Sigmoid colon (tissue), 7 donors: ENCODE measurements around the gene C22orf39. TPM values are rescaled to one million over a fixed set of nuclear protein-coding genes. Genes with fewer than 3 reads are reported as not detected.

Experiments used
- DNase-seq: peaks from one replicate; pipeline ENCODE4 v3.0.0-alpha.2; 2019
- H3K27ac ChIP-seq, 4 donors: fragments of 200-600 bp; sonication (generic); one replicate each; pipeline ENCODE4 v1.5.1; 2016 to 2019; ENCODE audit warnings: mild to moderate bottlenecking in 1 of 4
- H3K27me3 ChIP-seq, 3 donors: fragments of 200-600 bp; sonication (generic); one replicate each; pipeline ENCODE4 v1.5.1; 2019; ENCODE audit warnings: mild to moderate bottlenecking in 1 of 3
- H3K36me3 ChIP-seq, 4 donors: fragments of 200-600 bp; sonication (generic); one replicate each; pipeline ENCODE4 v1.5.1; 2016 to 2019
- H3K4me1 ChIP-seq, 4 donors: fragments of 200-600 bp; sonication (generic); one replicate each; pipeline ENCODE4 v1.5.1; 2017 to 2019
- H3K4me3 ChIP-seq, 4 donors: fragments of 200-600 bp; sonication (generic); one replicate each; pipeline ENCODE4 v1.5.1; 2017 to 2019; ENCODE audit warnings: mild to moderate bottlenecking in 2 of 4, moderate library complexity in 1 of 4
- H3K9me3 ChIP-seq, 4 donors: fragments of 200-600 bp in 3 of 4; sonication (generic) in 3 of 4; one replicate each; pipeline versions ENCODE4 v1.5.1 to v1.6.1; 2013 to 2019
- EP300 ChIP-seq, 4 donors: sonication (generic); formaldehyde crosslinking; IDR thresholded peaks; one replicate each; pipeline ENCODE4 v1.6.1; 2017; ENCODE audit warnings: antibody characterized with exemption in 4 of 4
- POLR2A ChIP-seq, 2 donors: fragments of 450-650 bp; IDR thresholded peaks; one replicate each; pipeline ENCODE4 v1.6.1; 2016; ENCODE audit warnings: antibody characterized with exemption in 2 of 2, mild to moderate bottlenecking in 2 of 2, moderate library complexity in 2 of 2
- POLR2AphosphoS5 ChIP-seq, 4 donors: sonication (generic); formaldehyde crosslinking; IDR thresholded peaks; one replicate each; pipeline ENCODE4 v1.6.1; 2017; ENCODE audit warnings: antibody characterized with exemption in 4 of 4
- WGBS, 2 donors: extraction: QIAGEN DNeasy Blood & Tissue Kit; methylation state at CpG; one replicate each; pipeline ENCODE4 v1.1.7; 2013; 5-methylcytosine and 5-hydroxymethylcytosine counted together
- intact Hi-C: fragments of 100-400 bp; cut with DNase I; formaldehyde crosslinking; loops from one replicate; pipeline ENCODE4 v1.15.1; 2023
- polyA plus RNA-seq, 3 donors: library from polyadenylated mRNA; stranded (reverse); fragments of 200-250 nt; gene quantifications; one replicate each; pipeline ENCODE4 v1.2.3, GENCODE V29; 2013
- total RNA-seq, 4 donors: library from RNA; depleted of rRNA; stranded (reverse); fragments of >200 nt; gene quantifications; one replicate each; pipeline ENCODE4 v1.1.0, GENCODE V29; 2016
- TF ChIP-seq, protein P1 (sequence below), 4 experiments: fragments of 450-650 bp in 3 of 4; fragments of 200-600 bp in 1 of 4; IDR thresholded peaks; one replicate each; pipeline ENCODE4 v1.5.1; 2016 to 2019; ENCODE audit warnings: antibody characterized with exemption in 4 of 4, mild to moderate bottlenecking in 3 of 4, moderate library complexity in 2 of 4
- donor health status: healthy with polysubstance abuse.
- donor health status: Bipolar disorder and iron deficiency.
- donor health status: healthy.

The C22orf39 gene
- total and polyA plus RNA-seq, 7 donors = 25.2 to 135 (median 88.1) TPM

DNA sequence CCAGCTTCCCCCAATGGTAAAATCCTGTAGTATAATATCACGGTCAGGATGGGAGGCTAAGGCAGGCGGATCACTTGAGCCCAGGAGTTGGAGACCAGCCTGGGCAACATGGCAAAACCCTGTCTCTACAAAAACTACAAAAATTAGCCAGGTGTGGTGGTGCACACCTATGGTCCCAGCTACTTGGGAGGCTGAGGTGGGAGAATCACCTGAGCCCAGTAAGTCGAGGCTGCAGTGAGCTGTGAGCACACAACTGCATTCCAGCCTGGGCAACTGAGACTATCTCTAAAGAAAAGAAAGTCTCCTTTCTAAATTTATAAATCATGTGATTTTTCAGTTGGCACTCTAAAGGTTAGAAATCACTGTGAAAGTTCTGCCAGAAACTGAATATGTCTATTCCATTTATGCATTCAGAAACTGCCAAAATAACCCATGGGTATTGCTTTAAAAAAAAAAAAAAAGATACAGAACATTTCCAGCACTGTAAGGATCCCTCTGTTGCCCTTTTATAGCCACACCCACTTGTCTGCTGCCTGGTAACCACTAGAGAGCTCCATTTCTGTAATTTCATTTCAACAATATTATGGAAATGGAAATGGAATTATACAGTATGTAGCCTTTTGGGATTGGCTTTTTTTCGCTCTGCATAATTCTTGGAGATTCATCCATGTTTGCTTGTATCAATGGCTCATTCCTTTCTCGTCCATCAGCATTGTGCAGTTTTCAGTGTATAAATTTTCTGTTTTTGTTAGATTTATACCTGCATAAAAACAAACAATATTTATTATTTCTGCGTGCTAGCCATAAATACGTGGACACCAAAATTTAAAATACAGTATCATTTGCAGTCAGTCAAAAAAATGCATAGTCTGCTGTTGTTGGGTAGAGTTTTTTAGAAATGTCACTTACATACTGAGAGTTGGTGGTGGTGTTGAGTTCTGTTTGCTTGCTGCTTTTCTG is 41.7 kb upstream of the C22orf39 start:
- no peaks in the 10 kb centered on the region for H3K36me3 ChIP-seq

DNA sequence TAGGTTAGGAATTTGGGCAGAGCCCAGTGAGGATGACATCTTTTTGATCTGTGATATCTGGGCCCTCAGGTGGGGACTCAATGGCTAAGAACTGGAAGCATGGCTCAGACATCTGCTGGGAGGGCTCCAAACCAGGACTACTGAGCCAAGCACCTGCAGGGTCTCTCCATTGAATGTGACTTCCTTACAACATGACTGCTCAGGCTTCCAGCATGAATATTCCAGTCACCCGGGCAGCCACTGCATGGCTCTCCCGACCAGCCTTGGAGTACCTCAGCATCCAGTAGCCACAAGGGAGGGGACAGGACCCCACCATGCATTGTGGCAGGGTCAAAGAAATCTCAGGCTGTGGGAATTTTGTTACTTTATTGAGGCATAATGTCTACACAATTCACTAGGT is 40.8 kb upstream of the C22orf39 start:
- H3K4me3 ChIP-seq = no peak overlapping the region
- no peaks in the 10 kb centered on the region for H3K27me3 ChIP-seq
- H3K4me1 ChIP-seq = peaks cover 0 to 6% (median 0%) of the 10 kb centered on the region in 4 donors
- TF ChIP-seq, protein P1, sequence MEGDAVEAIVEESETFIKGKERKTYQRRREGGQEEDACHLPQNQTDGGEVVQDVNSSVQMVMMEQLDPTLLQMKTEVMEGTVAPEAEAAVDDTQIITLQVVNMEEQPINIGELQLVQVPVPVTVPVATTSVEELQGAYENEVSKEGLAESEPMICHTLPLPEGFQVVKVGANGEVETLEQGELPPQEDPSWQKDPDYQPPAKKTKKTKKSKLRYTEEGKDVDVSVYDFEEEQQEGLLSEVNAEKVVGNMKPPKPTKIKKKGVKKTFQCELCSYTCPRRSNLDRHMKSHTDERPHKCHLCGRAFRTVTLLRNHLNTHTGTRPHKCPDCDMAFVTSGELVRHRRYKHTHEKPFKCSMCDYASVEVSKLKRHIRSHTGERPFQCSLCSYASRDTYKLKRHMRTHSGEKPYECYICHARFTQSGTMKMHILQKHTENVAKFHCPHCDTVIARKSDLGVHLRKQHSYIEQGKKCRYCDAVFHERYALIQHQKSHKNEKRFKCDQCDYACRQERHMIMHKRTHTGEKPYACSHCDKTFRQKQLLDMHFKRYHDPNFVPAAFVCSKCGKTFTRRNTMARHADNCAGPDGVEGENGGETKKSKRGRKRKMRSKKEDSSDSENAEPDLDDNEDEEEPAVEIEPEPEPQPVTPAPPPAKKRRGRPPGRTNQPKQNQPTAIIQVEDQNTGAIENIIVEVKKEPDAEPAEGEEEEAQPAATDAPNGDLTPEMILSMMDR (IDR thresholded peaks at IDR 0.05) = no peak
- TF ChIP-seq EP300 (IDR thresholded peaks at IDR 0.05) (no peak), POLR2A (IDR thresholded peaks at IDR 0.05) (no peak), POLR2AphosphoS5 (IDR thresholded peaks at IDR 0.05) (no peak)
- 94 to 95% methylated on average over 2 of the region's 2 CpGs for WGBS, 2 donors
- no peaks in the 10 kb centered on the region for H3K9me3 ChIP-seq
- no peaks in the 10 kb centered on the region for H3K36me3 ChIP-seq
- H3K27ac ChIP-seq = no peak overlapping the region
- intact Hi-C loops = no loop called here
- DNase-seq = no peak

More for the DNA sequence above, 41.7 kb upstream of the C22orf39 start:
- DNase-seq = no peak
- H3K27me3 ChIP-seq = no peaks in the 10 kb centered on the region
- no peaks in the 10 kb centered on the region for H3K9me3 ChIP-seq
- TF ChIP-seq POLR2AphosphoS5 (IDR thresholded peaks at IDR 0.05) = no peak
- TF ChIP-seq, protein P1 (IDR thresholded peaks at IDR 0.05) = no peak
- no peak for TF ChIP-seq POLR2A (IDR thresholded peaks at IDR 0.05)
- no peak for TF ChIP-seq EP300 (IDR thresholded peaks at IDR 0.05)
- intact Hi-C loops = no loop called here
- peaks cover 0 to 6% (median 0%) of the 10 kb centered on the region in 4 donors for H3K4me1 ChIP-seq
- no peak overlapping the region for H3K4me3 ChIP-seq
- 84 to 94% methylated on average over 7 of the region's 7 CpGs for WGBS, 2 donors
- H3K27ac ChIP-seq = no peak overlapping the region

DNA sequence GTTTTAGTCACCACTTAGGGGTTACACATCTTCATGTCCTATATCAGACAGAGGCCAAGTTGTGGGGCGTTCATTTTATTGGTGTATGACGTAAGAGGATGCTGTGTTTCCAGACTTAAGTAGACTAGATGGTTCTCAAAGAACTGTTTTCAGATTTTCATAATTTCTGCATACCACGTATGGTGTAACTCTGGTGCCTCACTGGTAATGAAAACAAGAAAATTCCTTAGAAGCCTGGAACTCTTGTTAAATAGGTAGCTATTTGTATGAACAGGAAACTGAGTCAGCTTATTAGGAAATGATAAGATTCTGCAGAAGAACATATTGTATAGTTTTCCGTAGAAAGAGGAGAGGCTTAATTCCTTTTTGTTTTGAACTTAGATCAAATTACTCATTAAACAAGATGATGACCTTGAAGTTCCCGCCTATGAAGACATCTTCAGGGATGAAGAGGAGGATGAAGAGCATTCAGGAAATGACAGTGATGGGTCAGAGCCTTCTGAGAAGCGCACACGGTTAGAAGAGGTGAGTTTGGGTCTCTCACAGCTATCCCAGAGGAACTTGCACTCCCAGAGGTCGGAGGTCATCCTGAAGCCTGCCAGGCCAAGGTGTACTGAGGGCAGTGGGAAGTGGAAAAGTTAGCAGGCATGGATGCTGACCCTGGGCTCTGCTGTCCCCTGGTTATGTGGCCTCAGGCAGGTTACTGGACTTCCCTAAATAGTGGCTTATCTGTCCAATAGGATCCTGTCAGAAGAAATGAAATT is 36.2 kb upstream of the C22orf39 start:
- intact Hi-C loops = no loop called here
- Histone ChIP-seq H3K4me3 (no peak overlapping the region), H3K36me3 (no peaks in the 10 kb centered on the region), H3K4me1 (peaks cover 0 to 7% (median 5%) of the 10 kb centered on the region in 4 donors), H3K27ac (no peak overlapping the region), H3K27me3 (no peaks in the 10 kb centered on the region), H3K9me3 (no peaks in the 10 kb centered on the region)
- no peak for TF ChIP-seq EP300 (IDR thresholded peaks at IDR 0.05)
- TF ChIP-seq POLR2A (IDR thresholded peaks at IDR 0.05) = no peak
- TF ChIP-seq, protein P1 (IDR thresholded peaks at IDR 0.05) = no peak
- no peak for TF ChIP-seq POLR2AphosphoS5 (IDR thresholded peaks at IDR 0.05)
- no peak for DNase-seq
- 86 to 93% methylated on average over 8 of the region's 8 CpGs for WGBS, 2 donors

DNA sequence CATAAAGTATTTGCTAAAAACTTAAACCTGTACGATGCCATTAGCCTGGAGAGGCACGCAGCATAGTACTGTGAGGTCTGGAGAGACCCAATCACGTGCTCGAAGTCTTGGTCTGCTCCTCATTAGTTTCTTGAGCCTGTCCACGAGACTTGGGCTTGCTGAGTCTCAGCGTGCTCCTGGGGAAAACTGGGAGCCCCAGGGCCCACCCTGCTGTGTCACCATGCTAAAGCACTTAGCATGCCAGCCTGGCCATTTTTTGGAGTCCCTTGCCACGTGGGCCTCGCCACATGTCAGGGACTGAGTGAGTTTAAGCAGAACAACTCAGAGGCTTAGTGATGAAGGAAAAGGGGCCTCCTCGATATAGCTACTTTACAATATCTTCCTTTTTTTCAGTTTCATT is 34.8 kb upstream of the C22orf39 start:
- Histone ChIP-seq H3K36me3 (no peaks in the 10 kb centered on the region), H3K27me3 (no peaks in the 10 kb centered on the region), H3K9me3 (no peaks in the 10 kb centered on the region), H3K4me1 (peaks cover 0 to 19% (median 16%) of the 10 kb centered on the region in 4 donors), H3K4me3 (no peak overlapping the region), H3K27ac (no peak overlapping the region)
- no peak for DNase-seq
- intact Hi-C loops = no loop called here
- TF ChIP-seq, protein P1 (IDR thresholded peaks at IDR 0.05) = no peak
- TF ChIP-seq POLR2A (IDR thresholded peaks at IDR 0.05) (no peak), EP300 (IDR thresholded peaks at IDR 0.05) (no peak), POLR2AphosphoS5 (IDR thresholded peaks at IDR 0.05) (no peak)
- 93 to 94% methylated on average over 9 of the region's 9 CpGs for WGBS, 2 donors
